Measurements from ENCODE around the gene CACNB2. TPM values are rescaled to one million over a fixed set of nuclear protein-coding genes. Genes with fewer than 3 reads are reported as not detected.

The CACNB2 gene
- total and polyA plus RNA-seq, 8 donors = 4.9 to 11.1 (median 7.3) TPM

DNA sequence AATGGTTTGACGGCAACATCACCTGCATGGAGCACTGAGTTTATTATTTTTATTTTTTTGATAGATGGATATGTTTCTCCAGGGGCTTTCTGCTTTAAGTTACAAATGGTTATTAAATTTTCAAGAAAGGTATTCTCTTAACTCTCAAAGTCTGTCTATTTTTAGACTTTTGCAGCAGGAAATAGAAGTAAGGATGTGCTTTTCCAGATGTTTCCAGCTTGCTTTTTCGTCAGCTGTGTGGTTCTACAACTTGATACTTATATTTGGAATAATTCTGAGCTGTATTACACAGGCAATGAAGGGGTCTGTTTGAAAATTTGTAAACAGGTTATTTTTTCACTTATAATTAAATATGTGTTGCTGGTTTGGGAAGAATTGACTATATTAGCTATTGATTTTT, 69.0 kb downstream of the CACNB2 start:
- H3K9me3 ChIP-seq = no peaks in the 10 kb centered on the region
- no peak for FAIRE-seq
- DNase-seq = no peak
- ATAC-seq = no peak
- H3K27me3 ChIP-seq = no peaks in the 10 kb centered on the region
- no peak overlapping the region for H3K4me3 ChIP-seq
- 30 to 37% methylated on average over 2 of the region's 2 CpGs for WGBS, 2 donors
- no peak for TF ChIP-seq CTCF (IDR thresholded peaks at IDR 0.05)
- intact Hi-C loops (cut with DNase I) = no loop called here
- H3K36me3 ChIP-seq = no peaks in the 10 kb centered on the region
- peaks cover 14 to 22% (median 15%) of the 10 kb centered on the region in 3 donors for H3K4me1 ChIP-seq
- H3K27ac ChIP-seq = no peak overlapping the region

DNA sequence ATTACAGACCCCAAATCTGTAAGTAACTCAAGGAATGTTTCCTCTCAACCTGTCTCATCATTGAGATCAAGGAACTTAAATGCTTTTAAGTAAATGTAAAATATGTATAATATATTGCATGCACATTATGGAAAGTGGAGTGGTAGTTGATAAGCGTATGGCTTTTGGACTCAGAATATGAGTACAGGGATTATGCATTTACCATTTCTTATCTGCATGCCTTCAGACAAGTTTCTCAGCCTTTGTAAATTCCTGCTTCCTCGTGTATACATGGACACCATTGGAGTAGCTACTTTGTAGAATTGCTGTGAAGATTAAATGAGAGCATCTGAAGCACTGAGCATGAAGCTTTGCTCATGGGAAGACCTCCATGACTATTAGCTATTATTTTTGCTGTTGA, 70.5 kb downstream of the CACNB2 start:
- FAIRE-seq = no peak

GRCh38 chr10:18211862-18212261, 71.6 kb downstream of the CACNB2 start:
- Histone ChIP-seq H3K4me3 (no peak overlapping the region), H3K9me3 (no peaks in the 10 kb centered on the region), H3K36me3 (no peaks in the 10 kb centered on the region), H3K4me1 (peaks cover 14 to 22% (median 14%) of the 10 kb centered on the region in 3 donors), H3K27ac (peak overlapping the region in 2 of 4 donors; percentile 14 to 28), H3K27me3 (no peaks in the 10 kb centered on the region)
- ATAC-seq (peak; percentile 54 to 77 (median 70)), FAIRE-seq (no peak), DNase-seq (peak in 2 of 6 donors; percentile 29 to 47)
- WGBS, 2 donors = 29 to 35% methylated on average over 4 of the region's 4 CpGs
- intact Hi-C loops (cut with DNase I) = no loop called here
- TF ChIP-seq CTCF (IDR thresholded peaks at IDR 0.05) = no peak

More for the DNA sequence above, 70.5 kb downstream of the CACNB2 start:
- intact Hi-C loops (cut with DNase I) = no loop called here
- Histone ChIP-seq H3K27me3 (no peaks in the 10 kb centered on the region), H3K4me1 (peaks cover 12 to 22% (median 14%) of the 10 kb centered on the region in 3 donors), H3K9me3 (no peaks in the 10 kb centered on the region), H3K4me3 (no peak overlapping the region), H3K36me3 (no peaks in the 10 kb centered on the region), H3K27ac (no peak overlapping the region)
- DNase-seq (no peak), ATAC-seq (no peak)
- WGBS, 2 donors = 17% methylated on average over 2 of the region's 2 CpGs
- no peak for TF ChIP-seq CTCF (IDR thresholded peaks at IDR 0.05)

DNA sequence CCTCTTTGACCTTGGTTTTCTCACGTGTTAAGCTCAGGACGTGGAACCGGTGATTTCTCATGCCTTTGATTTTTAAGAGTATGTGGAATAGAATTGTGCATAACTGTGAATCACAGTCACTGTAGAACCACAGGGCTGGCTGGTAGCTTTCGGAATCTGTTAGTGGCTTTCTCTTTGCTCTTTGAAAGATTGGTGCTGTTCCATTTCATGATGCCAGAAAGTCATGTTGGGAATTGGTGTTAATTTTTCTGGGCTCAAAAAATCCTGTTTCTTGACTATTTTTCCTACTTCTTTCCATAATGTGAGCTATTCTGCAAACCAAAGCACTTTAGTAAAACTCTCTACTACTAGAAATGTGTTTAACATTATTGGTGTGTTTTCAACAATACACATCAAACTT, 73.0 kb downstream of the CACNB2 start:
- Histone ChIP-seq H3K9me3 (no peaks in the 10 kb centered on the region), H3K4me3 (no peak overlapping the region), H3K4me1 (peaks cover 14 to 22% (median 22%) of the 10 kb centered on the region in 3 donors), H3K27me3 (no peaks in the 10 kb centered on the region), H3K27ac (no peak overlapping the region), H3K36me3 (no peaks in the 10 kb centered on the region)
- intact Hi-C loops (cut with DNase I) = no loop called here
- ATAC-seq (peak in 1 of 4 donors; percentile 5), DNase-seq (no peak), FAIRE-seq (no peak)
- no peak for TF ChIP-seq CTCF (IDR thresholded peaks at IDR 0.05)
- 21 to 31% methylated on average over 4 of the region's 4 CpGs for WGBS, 2 donors

DNA sequence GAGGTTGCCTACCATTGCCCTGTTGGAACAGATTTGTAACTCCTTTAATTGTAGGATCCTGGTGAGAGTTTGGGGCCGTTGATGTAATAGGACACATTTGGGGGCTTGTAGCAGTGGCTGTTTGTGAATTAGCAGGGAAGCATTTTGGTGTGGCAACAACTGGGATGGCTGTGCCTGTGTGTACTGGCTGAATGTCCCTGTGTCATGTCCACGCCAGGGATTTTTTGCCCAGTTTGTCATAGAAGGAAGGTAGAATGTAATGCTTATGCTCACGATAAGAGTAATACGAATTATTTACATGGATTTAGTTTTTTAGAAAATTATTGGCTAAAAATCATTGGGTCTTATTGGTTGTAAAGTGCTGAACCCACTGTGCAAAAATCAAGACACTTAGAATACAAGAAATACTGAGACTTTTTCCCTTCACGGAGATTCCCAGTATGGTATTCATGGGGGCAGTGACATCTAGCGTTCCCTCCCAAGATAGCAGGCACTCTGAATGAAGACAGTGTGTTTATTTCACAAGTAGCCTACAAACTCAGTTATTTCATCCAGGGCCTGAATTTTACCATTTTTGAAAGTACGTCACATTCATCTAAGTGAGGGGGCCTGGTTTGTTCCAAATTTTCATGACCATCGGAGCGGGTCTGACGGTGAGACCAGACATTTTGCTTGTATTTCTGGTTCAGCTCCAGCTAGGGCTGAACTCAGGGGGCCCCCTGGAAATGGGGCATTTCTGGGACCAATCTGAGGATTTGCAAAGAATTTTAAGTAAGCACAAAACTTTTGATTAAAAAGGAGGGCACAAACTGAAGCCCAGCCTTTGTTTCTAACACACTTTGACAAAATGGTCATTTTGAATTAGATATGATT, 74.7 kb downstream of the CACNB2 start:
- H3K36me3 ChIP-seq = no peaks in the 10 kb centered on the region
- intact Hi-C loops (cut with DNase I) = no loop called here
- no peak overlapping the region for H3K4me3 ChIP-seq
- FAIRE-seq (peak; percentile 66), DNase-seq (peak in 3 of 6 donors; percentile 25 to 60 (median 30)), ATAC-seq (peak; percentile 68 to 90 (median 86))
- no peak overlapping the region for H3K27ac ChIP-seq
- H3K27me3 ChIP-seq = no peaks in the 10 kb centered on the region
- peaks cover 14 to 22% (median 22%) of the 10 kb centered on the region in 3 donors for H3K4me1 ChIP-seq
- TF ChIP-seq CTCF (IDR thresholded peaks at IDR 0.05) = peak; percentile 29 to 72 (median 58)
- no peaks in the 10 kb centered on the region for H3K9me3 ChIP-seq
- 26 to 31% methylated on average over 10 of the region's 10 CpGs for WGBS, 2 donors

Measured in pancreas (tissue), 10 donors.